Stimulated activated CD8-positive, alpha-beta memory T cell treated with anti-CD3 and anti-CD28 coated beads, Interleukin-15, amount 100 ng/mL, for 48 hours (primary cell): Measurements from ENCODE around the gene ANKRD13A.
A peak's percentile ranks its signal among the peaks of the same experiment; 100 is the strongest.

Source experiments
- DNase-seq, 2 donors: peaks; one replicate each; pipeline ENCODE4 v3.0.0-alpha.2; 2020; ENCODE audit warnings: low read depth in 2 of 2

Gene ANKRD13A

DNA sequence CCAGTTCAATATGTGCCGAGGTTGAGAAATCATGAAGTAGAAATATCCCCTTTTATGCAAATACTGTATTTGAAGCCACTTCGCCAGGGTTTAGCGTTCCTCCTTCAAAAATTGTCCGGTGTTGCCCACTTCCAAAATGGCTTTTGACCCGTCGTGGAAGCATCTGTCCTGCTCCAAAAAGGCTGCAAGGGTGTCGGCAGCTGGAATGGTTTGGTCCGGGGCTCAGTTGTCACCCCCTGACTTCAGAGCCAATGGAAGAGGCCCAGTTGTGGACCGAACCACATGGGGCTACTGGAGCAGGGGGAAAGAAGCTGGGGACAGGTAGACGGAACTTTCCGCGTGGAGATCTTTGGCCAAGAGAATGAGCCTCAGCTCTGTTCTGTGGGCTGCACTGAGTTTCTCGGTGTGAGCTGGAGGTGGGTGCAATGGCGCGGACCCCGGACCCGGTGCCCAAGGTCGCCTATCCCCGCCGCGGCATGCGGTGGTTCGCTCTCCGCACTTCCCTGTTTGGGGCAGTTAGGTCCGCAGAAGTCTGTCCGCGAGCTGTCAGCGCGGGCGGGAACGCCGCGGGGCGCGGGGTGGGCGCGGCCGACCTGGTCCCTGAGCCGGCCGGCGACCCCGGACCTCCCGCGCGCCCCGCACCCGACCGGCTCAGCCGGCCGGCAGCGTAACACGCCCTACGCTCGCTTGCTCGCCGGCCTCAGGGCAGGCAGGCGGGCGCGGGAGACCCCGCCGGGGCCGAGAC, at the start of gene ANKRD13A:
Gene ANKRD13A (plus strand): TSS at position 527 of the 745 bp plus-strand sequence. CDS start 259 bp downstream, outside the sequence.
- peak; percentile 74 to 77 for DNase-seq

DNA sequence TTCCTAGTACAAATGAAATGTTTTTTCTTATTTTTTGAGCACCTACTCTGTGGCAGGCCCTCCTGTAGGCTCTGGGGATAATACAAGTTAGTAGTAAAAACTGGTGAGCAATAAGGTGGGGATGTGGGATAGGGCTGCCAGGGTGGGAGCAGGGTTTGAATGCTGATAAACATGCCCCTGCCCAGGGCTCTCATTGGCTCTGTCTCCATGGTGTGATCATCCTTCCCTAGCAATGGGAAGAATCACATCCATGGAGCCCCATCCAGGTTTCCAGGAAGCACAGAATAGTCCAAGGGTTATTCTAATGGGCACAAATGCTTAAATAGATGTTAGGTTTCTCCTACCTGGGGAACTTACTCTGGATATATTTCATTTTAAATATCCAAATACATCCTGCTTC, 48.6 kb upstream of the ANKRD13A start:
- no peak for DNase-seq

DNA sequence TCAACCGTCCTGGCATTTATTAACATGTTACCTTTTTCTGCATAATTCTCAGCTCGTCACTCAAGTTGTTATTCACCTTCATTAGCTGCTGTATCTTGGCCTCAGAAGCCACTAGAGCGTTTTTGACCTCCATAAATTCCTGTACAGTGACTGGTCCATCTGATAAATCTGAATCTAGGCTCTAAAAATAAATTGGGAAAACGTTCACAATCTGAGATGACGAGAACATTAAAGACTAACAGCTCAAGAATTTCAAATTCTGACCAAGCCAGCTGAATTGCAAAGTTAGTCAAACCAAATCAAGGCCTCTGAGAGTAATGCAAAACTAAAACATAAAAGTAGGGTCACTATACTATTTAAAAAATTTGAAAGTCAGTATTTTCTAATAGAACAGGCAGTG, 48.1 kb upstream of the ANKRD13A start:
- no peak for DNase-seq

DNA sequence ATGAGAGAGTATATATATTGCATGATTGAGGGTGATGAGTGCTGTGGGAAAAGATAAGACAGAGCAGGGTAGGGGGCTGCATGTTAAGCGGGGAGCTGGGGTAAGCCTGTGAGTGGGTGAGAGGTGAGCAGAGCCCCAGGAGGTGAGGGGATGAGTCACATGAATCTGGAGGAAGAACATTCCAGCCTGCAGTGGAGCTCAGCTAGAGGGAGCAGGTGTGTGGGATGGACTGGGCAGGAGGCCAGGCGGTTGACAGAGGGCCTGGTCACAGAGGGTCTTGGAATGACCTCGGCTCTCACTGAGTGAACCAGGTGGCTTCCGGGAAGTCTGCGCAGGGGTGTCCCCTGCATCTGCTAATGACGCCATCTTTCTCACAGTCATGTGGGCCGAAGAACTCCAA, 47.5 kb upstream of the ANKRD13A start:
- no peak for DNase-seq

DNA sequence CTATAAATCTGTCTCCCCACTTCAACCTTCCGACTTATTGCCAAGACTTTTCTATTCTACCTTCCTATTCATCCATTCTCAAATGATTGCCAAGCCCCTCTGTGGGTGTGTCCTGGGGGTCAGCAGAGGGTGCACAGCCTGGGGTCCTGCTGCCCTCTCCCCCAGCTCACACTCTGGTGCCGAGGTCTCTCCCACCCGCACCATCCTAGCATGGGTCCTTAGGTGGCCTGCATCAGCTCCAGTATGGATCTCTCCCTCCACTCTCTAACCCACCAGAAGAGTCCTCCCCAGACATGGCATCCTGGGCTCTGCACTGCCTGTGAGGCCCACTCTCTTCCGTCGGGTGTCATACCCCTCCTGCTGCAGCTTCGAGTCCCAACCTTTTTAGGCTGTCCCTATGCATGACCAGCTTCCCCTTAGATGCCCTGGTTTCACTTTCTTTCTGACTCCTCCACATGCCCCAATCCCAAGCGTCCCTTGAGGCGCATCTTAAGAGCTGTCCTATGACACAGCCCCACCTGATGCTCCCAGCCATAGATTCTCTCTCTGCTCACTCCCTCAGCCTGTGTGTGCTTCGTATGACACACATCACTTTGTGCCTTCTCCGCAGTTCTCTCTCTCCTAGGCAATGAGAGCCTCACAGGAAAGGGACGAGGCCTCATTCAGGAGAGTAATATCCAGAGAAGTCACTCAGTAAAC, 46.9 kb upstream of the ANKRD13A start:
- DNase-seq: no peak

DNA sequence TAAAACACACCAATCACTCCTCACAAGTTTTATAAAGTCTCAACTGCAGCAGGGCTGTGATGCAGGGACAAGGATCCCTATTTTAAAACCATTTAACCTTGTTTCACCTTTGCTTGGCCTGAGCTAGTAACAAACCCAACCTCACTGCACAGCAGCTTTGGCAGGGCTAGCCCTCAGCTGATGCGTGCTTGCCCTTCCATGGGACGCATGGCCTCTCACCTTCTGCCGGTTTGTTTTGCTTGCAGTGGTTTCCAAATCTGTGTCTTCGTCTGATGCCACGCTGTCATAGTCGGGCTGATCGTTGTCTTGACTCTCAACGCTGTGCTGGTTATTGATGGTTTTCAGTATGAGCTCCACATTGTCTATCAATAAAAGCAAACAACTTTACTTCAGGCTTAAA, 46.4 kb upstream of the ANKRD13A start:
- no peak for DNase-seq

DNA sequence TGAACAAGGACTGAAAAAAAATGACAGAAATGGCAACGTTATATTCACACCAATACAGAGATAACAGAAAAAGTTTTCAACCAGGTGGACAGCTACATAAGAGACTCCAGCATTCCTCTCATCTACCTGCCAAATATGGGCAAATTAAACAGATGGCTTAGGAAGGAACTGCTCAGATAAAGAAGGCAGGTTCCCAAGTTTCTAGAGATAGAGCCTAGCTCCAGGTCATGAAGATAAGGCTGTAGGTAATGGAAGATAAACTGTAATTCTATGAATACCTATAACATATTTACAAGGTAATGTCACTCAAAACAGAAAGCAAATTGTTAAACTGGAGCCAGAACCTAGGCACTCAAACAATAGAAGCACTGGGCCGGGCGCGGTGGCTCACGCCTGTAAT, 45.6 kb upstream of the ANKRD13A start:
- DNase-seq: no peak

DNA sequence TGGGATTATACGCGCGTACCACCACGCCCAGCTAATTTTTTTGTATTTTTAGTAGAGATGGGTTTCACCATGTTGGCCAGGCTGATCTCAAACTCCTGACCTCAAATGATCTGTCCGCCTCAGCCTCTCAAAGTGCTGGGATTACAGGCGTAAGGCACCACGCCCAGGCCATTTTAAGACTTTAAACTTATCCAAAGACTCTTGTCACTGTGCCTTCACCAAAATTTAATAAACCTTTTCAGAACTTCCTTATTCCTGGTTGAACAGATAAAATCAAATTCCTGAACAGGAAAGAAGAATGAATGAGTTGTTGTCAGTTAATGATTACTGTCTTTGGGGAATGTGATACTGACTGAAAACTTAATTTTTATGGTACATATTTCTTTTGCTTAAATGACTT, 40.9 kb upstream of the ANKRD13A start:
- DNase-seq: no peak

DNA sequence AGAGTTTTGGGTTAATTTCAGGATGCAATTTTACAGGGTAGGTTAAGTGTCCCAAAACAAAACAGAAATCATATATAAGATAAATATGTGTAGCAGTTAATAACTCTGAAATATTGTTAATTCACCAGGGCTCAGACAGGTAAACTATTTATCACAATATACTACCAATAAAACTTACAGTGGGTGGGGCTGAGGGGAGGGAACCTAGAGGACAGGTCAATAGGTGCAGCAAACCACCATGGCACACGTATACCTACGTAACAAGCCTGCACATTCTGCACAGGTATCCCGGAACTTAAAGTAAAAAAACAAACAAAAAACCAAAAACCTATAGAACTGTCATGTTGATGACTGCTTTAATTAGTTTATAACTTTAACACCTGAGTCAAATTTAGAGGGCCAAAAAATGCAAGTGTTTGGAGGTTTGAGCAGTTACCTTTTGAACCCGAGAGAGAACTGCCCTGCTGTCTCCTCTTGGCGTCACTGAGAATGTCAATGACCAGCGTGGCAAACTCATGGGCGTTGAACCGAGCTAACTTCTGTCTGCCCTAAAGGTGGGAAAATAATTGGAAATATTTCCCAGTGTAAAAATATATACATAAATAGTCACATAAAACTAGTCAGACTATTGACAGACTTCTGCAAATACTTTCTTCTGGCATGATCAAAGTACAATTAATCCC, 39.7 kb upstream of the ANKRD13A start:
- no peak for DNase-seq

DNA sequence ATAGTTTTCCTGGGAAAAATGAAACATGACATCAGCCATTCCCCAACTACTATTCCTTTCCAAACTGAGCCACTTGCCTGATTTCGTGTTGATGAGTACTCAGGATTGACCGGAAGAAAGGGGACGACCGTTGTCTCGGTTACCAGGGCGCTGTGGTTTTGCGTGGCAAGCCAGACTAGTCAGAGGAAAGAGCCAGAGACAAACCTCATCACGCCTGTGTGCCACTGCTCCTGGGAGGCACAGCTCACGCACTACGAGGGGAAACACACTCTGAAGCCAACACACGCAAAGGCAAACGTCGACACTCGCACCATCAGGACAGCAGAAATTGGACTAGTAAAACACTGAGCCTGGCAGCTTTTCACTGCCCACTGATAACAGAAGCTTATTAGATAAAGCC, 38.0 kb upstream of the ANKRD13A start:
- DNase-seq: no peak

DNA sequence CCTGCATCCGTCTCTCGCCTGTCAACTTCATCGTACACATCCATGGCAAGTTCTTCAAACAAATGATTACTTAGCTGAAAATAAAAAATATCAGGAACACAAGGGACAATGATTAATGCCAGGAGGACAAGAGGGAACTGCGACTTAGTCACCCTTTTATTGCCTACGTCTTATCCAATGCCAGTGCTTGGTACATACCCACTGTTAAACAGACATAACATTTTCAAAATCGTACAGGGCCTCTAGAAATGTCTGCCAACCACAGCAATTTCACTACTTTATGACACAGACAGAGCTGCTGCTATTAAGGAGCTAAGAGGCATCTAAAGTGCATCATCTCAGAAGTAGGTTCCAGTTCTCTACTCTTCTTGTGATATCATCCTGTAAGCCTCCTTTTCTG, 37.6 kb upstream of the ANKRD13A start:
- no peak for DNase-seq

DNA sequence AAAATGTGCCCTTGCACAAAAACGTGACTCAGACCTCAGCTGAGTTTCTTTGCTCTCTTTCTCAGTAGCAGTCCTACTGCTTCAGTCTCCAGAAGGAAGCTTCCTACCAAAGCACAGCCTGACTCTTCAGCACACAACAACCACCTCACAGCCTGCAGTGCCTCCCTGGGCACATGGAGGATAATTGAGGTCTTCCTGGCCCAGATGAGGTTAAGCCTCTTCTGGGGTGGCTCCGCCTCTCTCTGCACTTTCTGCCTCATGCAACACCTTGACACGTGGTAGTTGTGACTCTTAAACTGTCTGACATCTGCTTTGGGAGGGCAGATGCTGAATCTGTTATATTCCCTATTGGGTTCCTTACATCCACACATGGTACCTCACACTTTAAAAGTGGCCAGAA, 36.8 kb upstream of the ANKRD13A start:
- no peak for DNase-seq

DNA sequence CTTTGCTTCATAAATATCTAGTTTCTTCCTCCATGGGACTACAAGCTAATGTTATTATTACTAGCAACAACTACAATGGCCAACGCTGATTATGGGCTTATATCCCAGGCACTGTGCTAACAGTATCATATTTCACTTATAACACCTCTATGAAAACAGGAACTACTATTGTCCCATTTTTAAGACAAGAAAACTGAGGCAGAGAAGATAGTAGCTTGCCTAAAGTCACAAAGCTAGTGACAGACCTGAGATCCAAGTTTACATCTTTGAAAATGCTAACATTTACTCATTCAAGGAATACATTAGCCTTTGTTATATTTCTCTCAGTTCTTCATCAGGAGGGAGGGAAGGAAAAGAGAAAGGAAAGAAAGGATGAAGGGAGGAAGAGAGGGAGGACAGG, 35.9 kb upstream of the ANKRD13A start:
- DNase-seq: no peak

DNA sequence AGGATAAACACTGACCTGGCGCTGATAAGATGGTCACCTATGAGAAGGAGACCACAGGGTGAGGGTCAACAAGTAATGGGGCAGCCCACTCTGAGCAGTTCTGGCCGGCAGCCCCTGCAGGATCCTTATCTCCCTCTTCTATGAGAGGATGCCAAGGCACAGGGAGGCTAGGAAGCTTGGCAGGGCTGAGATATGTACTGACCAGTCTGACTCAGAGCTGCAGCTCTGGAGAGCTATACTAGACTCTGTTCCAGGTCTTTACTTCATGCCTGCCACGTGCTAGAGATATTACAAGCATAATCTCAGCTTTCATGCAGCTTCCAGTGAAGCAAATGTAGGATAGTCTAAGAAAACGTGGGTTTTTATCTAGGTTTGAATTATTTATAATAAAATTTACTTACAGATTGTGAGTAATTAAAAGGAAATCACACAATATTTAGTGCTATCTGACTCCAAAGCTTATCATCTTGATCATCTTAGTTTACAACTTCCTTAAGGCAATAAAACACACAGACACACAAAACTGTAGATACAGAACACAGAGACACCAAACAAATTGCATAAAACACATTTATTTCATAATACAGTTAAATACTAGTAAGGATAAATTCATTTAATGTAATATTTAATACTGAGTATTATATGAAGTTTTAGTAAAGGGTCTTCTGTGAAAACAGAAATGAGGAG, 35.3 kb upstream of the ANKRD13A start:
- no peak for DNase-seq

DNA sequence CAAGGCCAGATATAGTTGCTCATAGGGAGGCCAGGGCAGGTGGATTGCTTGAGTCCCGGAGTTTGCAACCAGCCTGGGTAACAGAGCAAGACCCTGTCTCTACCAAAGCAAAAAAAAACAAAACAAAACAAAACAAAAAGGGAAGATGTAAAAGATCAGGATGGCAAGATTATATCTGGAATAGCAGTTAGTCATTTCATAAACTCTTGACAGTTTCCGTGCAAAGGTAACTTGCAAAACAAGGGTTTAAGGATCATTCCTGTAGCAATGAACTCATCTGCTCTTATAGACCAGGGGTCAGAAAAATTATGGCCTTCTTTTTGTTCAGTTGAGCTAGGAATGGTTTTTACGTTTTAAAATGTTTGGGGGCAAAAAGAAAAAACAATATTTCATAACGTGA, 32.7 kb upstream of the ANKRD13A start:
- DNase-seq: no peak

DNA sequence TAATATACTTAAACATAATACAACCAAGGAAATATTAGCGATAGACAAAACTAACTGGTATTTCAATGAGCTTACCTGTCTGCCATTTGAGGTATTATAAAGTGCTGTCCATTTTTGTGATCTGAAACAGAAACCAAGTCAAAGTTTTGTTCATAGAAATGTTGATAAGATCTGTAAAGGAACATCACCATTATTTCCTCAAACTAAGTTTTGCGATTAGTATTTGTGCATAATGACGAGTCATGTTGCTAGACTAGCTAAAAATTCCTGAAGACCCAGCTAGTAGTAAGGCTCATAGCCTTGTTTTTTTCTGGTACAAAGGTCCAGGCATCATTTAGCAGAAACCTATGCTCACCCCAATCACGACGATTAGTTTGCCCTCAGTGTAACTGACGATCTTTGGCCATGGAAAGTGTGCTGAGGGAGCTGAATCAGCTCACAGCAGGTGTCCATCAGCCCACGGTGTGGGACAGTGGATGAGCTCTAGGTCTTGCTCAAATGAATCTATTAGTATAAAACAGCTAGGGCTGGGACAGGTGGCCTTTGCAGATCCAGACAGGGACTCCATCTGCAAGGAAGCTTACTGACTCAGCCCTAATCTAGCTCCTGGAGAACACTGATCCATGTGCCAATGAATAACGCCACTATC, 31.7 kb upstream of the ANKRD13A start:
- no peak for DNase-seq

DNA sequence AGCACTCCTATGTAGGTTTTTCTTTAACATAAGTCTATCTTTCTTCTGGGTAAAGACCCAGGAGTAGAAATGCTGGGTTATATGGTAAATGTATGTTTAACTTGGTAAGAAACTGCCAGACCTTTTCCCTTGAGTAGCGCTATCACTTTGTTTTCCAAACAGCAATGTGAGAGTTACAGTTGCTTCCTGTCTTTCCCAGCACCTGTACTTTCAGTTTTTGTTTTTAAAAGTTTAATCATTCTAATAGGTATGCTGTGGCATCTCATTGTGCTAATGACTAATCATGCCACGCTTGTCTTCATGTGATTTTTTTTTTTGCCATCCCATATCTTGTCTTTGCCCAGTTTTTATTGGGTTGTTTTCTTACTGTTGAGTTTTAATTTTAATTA, 31.2 kb upstream of the ANKRD13A start:
- DNase-seq: no peak

DNA sequence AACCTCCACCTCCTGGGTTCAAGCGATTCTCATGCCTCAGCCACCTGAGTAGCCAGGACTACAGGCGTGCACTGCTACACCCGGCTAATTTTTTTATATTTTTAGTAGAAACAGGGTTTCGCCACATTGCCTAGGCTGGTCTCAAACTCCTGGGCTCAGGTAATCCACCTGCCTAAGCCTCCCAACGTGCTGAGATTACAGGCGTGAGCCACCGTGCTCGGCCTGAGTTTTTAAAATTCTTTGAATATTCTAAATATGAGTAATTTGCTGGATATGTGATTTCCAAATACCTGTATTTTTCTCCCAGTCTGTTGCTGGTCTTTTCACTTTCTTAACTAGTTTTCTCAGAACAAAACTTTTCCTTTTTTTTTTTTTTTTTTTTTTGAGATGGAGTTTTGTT, 30.4 kb upstream of the ANKRD13A start:
- no peak for DNase-seq

DNA sequence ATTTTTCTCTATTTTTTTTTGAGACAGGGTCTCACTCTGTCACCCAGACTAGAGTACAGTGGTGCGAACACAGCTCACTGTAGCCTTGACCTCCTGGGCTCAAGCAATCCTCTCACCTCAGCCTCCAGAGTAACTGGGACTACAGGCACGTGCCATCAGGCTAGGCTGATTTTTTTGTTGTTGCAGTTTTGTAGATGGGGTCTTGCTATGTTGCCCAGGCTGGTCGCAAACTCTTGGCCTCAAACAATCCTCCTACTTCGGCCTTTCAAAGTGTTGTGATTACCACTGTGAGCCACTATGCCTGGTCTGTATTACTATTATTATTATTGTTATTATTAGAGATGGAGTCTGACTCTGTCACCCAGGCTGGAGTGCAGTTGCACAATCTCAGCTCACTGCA, 26.4 kb upstream of the ANKRD13A start:
- no peak for DNase-seq

DNA sequence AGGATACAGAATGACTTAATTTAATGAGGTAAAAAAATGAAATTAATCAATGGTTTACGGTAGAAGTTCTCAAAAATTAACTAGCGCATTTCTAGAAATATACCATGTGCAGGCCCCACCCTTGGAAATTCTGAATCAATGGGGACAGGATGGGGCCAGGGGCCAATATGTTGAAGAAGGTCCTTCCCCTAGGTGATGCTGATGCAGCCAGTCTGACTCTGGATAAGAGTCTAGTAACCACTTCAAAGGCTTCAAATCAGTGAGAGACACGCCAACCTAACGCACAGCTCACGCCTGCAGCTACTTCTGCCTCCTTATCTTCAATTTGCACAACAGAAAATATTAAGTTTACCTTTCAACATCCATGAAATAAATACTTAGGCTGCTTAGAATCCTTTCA, 17.9 kb upstream of the ANKRD13A start:
- DNase-seq: no peak

DNA sequence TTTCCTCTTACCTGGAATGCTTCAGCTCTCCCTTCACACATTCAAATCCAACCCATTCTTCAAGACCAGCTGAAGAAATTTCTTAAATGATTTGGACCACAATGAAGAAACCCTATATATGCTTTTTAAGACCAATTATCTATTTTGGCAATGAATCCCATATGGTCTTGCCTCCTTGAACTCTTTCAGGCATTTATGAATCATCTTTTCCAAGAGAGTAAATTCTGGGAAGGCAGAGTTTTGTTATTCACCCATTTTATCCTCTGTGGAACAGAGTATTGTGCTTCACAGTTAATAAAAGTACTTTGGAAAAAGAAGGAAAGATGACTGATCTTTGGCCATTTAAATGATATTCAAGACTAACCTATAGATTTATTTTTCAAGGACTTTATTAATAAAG, 17.0 kb upstream of the ANKRD13A start:
- no peak for DNase-seq
